ENCODE data around the gene MED25. TPM values are rescaled to one million over a fixed set of nuclear protein-coding genes. Genes with fewer than 3 reads are reported as not detected.

Gene MED25
- total RNA-seq, 4 donors from 2014 or later = 26.2 to 54.0 (median 29.4) TPM

DNA sequence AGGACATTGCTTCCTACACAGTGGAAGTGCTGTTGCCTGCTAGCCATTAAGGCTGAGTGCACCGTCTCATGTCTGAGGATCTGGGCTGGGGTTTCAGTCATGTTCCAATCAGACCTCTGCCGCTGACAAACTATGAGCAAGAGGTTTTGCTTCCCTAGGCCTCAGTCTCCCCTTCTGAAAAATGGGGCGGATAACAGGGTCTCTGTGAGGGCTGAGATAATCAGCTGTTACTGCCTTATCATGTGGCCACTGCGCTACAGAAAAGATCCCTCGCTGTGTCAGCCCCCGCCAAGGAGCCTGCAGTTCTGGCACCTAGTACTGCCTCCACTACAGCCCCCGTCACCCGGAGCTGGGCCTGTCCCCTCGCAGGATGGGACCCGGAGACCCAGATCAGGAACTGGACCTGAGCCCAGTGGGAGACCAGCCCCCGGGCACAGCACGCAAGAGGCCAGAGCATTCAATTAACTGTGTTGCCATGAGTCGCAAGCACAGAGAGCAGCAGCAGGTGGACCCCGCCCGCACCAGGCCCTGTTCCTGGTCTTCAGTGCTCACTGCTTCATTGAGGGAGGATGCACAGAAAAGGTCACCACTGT lies 52.3 kb downstream of the MED25 start:
- peak overlapping the region; percentile 42 to 68 (median 63) for H3K4me3 ChIP-seq
- H3K27ac ChIP-seq = peak overlapping the region; percentile 73 to 97 (median 89)
- H3K27me3 ChIP-seq = no peaks in the 10 kb centered on the region
- H3K36me3 ChIP-seq = peaks cover 0 to 38% (median 0%) of the 10 kb centered on the region in 3 donors
- no peak for DNase-seq (ENCODE audit: low spot score in 2 of 2)
- no peaks in the 10 kb centered on the region for H3K9me3 ChIP-seq
- no peak for TF ChIP-seq EP300 (IDR thresholded peaks at IDR 0.05)
- TF ChIP-seq POLR2A (IDR thresholded peaks at IDR 0.05) = no peak
- TF ChIP-seq, protein P1, sequence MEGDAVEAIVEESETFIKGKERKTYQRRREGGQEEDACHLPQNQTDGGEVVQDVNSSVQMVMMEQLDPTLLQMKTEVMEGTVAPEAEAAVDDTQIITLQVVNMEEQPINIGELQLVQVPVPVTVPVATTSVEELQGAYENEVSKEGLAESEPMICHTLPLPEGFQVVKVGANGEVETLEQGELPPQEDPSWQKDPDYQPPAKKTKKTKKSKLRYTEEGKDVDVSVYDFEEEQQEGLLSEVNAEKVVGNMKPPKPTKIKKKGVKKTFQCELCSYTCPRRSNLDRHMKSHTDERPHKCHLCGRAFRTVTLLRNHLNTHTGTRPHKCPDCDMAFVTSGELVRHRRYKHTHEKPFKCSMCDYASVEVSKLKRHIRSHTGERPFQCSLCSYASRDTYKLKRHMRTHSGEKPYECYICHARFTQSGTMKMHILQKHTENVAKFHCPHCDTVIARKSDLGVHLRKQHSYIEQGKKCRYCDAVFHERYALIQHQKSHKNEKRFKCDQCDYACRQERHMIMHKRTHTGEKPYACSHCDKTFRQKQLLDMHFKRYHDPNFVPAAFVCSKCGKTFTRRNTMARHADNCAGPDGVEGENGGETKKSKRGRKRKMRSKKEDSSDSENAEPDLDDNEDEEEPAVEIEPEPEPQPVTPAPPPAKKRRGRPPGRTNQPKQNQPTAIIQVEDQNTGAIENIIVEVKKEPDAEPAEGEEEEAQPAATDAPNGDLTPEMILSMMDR (IDR thresholded peaks at IDR 0.05) = no peak
- peaks cover 0 to 79% (median 36%) of the 10 kb centered on the region in 4 donors for H3K4me1 ChIP-seq
- WGBS, 2 donors = 62 to 76% methylated on average over 8 to 15 of the region's 15 CpGs

DNA sequence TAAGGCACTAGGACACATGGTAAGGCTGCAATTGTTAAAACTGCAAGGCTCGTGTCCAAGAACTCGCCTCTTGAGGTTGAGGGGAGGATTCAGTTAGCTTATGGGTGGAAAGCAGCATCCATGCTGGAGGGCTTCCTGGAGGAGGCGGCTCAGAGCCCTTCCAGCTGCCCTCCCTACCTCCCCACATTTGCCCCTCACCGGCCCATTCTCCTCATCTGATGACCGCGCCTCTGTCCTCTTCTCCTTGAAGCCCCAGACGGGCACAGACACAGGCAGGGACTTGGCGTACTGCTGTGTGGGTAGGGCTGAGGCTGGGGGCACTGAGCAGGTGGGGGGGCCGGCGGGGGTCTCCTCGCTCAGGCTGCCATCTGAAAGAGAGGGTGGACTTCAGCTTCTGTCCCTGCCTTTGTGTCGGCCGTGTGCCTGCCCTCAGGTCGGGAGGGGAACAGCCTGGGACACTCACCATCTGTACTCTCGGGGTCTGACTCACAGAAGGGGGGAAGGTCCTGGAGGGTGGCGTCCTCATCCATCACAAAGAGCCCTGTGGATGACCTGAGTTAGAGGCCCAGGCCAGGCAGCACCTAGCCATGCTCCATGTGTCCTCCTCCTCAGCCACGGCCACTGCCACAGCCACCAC lies 53.4 kb downstream of the MED25 start:
- no peak for TF ChIP-seq POLR2A (IDR thresholded peaks at IDR 0.05)
- TF ChIP-seq, protein P1 (IDR thresholded peaks at IDR 0.05) = no peak
- no peak for TF ChIP-seq EP300 (IDR thresholded peaks at IDR 0.05)
- 84 to 92% methylated on average over 16 to 17 of the region's 17 CpGs for WGBS, 2 donors
- peaks cover 0 to 72% (median 28%) of the 10 kb centered on the region in 4 donors for H3K4me1 ChIP-seq

DNA sequence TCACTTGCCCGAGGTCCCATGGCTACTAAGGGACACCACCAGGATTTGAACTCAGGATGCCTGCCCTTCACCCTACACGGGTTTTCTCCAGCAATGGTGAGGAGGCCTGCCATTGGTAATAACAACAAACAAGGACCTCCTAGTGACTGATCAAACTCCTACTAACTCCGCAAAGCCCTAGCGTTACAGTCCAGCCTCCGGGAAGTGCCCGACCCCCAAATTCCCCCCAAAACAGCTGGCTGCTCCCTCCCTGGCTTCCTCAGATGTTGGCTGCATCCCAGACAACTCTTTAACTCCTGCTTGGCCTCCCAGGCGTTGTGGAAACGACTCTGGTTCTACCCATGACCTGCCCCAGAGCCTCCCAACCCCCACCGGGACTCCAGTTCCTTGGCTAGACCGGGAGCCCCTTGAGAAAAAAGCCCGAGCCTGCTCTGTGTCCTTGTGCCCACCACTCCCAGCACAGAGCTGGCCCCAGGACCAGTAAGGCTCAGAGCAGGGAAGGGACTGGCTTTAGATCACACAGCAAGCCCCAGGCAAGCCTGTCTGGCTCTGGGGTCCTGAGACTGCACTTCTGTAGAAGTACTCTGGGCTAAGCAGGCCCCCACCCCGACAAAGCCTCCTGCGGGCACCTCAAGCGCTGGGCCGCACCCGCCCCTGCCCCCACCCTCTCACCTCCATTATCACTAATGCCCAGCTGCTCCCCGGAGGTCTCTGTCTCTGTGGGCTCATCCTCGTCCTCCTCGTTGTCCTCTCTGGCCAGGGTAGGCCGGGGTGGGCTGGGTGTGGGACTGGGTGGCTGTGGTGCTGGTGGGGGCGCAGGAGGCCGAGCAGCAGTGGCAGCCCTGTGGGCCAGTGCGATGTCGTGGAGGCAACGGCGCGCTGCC lies 54.4 kb downstream of the MED25 start:
- H3K27me3 ChIP-seq = no peaks in the 10 kb centered on the region
- no peaks in the 10 kb centered on the region for H3K9me3 ChIP-seq
- H3K27ac ChIP-seq = peak overlapping the region in 1 of 4 donors; percentile 20
- TF ChIP-seq, protein P1 (IDR thresholded peaks at IDR 0.05) = no peak
- TF ChIP-seq EP300 (IDR thresholded peaks at IDR 0.05) (no peak), POLR2A (IDR thresholded peaks at IDR 0.05) (no peak)
- 74 to 77% methylated on average over 15 to 22 of the region's 27 CpGs for WGBS, 2 donors
- H3K4me1 ChIP-seq = peaks cover 0 to 67% (median 25%) of the 10 kb centered on the region in 4 donors
- H3K36me3 ChIP-seq = peaks cover 0 to 38% (median 0%) of the 10 kb centered on the region in 3 donors
- H3K4me3 ChIP-seq = no peak overlapping the region
- DNase-seq (ENCODE audit: low spot score in 2 of 2) = no peak

More for the DNA sequence above, 53.4 kb downstream of the MED25 start:
- H3K36me3 ChIP-seq = peaks cover 0 to 38% (median 0%) of the 10 kb centered on the region in 3 donors
- H3K9me3 ChIP-seq = no peaks in the 10 kb centered on the region
- H3K4me3 ChIP-seq = no peak overlapping the region
- no peak for DNase-seq (ENCODE audit: low spot score in 2 of 2)
- no peaks in the 10 kb centered on the region for H3K27me3 ChIP-seq
- H3K27ac ChIP-seq = no peak overlapping the region

DNA sequence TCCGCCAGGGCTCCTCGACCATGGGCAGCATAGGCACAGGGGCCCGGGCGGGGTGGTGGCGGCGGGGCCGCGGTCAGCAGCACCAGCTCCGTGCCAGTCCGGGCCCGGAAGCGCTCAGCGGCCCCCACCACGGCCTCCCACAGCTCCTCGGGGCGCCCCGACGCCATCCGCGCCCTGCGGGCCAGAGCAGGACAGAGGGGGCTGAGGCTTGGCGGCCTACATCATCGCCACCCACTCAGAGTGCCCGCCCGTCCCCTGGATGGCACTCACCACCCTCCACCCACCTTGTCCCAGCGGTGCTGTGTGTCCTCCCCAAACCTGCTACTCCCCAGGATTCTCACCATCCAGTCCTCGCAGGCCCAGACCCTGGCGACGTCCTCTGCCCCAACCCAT lies 55.0 kb downstream of the MED25 start:
- Histone ChIP-seq H3K36me3 (peaks cover 0 to 38% (median 0%) of the 10 kb centered on the region in 3 donors), H3K27me3 (no peaks in the 10 kb centered on the region), H3K4me3 (no peak overlapping the region), H3K9me3 (no peaks in the 10 kb centered on the region), H3K27ac (peak overlapping the region in 1 of 4 donors; percentile 20), H3K4me1 (peaks cover 0 to 60% (median 24%) of the 10 kb centered on the region in 4 donors)
- no peak for DNase-seq (ENCODE audit: low spot score in 2 of 2)
- 89 to 94% methylated on average over 12 to 28 of the region's 29 CpGs for WGBS, 2 donors
- TF ChIP-seq POLR2A (IDR thresholded peaks at IDR 0.05) (no peak), EP300 (IDR thresholded peaks at IDR 0.05) (no peak)
- TF ChIP-seq, protein P1 (IDR thresholded peaks at IDR 0.05) = no peak
